Bronchus fibroblast of lung (primary cell): Measurements from ENCODE around the gene SLC12A1. TPM values are rescaled to one million over a fixed set of nuclear protein-coding genes. Genes with fewer than 3 reads are reported as not detected.

Source experiments
- total RNA-seq: library from RNA; depleted of rRNA; stranded (reverse); fragments of >200 nt; gene quantifications from 2 replicates; pipeline ENCODE4 v1.2.3, GENCODE V29; 2015

The SLC12A1 gene
- not detected in 2 replicates for total RNA-seq

GRCh38 chr15:48205981-48206380 lies at the start of gene SLC12A1:
Gene SLC12A1 (plus strand): TSS chr15:48206302. CDS start chr15:48207720, 1,418 bp downstream.

DNA sequence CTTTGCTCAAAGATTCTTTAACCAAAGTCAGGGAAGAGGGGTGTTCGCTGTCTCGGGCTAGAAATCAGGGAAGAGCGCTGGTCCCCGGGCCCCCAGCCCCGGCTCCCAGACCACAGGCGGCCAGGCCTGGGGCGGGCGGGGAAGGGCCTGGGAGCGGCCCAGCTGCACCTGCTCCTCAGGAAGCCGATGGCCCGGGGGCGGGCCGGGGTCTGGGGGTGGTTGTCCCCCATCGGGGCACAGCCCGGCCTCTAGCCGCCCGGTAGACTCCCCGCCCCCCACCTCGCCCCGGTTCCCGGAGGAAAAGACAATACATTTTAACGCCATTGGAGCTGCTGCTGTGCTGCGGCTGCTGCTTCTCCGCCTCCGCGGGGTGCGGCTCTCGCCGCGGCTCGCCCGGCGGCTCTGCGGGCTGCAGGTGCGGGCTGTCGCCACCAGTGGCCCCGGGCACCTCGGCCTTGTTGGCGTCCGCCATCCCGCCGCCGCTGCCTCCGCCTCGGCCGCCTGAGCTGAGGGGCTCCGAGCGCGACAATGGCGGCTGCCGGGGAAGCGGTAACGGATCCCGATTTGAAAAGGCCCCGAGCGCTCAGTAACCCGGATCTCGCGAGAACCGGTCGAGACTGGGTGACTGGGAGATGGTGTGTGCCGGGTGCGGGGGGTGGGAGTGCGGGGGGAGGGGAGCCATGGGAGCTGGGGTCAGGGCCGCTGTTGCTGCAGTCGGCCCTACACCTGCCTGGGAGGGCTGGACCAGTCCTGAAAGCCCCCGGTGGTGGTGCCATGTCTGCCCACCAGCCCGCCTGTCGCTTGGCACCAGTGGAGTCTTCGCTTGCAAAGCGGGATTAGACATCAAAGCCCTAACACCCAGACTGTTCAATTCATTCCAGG lies 28.1 kb upstream of the SLC12A1 start, which contains the start of gene MYEF2:
Gene MYEF2, minus strand, starts transcription at position 530 of the 882 bp plus-strand sequence. Its CDS starts 58 bp downstream, at position 472.

DNA sequence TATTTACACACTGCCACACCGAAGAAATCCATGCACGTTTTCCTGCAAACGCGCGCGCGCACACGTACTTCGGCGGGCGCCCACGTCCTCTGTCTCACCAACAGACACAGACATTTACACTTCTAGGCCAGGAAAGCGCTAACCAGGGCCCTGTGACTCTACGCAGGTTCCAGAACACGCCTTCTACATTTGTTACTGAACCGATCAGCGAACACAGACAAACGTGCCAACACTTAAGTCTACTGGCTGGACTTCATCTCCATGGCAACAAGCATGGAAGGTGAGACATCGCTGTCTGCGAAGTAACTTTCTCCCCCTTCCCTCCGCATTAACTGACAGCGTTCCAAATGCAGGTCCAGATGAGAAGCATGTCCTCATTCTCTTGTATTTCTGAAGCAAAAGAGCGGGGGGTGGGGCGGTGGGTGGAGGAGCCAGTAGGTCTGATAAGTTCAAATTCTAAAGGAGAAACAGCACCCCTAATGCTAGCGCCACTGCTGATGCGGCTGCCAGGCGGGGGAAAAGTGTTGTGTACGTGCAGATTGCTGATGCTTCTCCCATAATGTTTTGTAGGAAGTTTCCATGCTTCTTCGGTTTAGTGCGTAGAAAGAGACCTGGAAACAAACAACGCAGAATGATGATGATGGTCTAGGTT lies 14.4 kb upstream of the SLC12A1 start, which contains the start of gene CTXN2:
Gene CTXN2, plus strand, starts transcription at position 92 of the 652 bp plus-strand sequence. CDS start 9,636 bp downstream, outside the sequence.

DNA sequence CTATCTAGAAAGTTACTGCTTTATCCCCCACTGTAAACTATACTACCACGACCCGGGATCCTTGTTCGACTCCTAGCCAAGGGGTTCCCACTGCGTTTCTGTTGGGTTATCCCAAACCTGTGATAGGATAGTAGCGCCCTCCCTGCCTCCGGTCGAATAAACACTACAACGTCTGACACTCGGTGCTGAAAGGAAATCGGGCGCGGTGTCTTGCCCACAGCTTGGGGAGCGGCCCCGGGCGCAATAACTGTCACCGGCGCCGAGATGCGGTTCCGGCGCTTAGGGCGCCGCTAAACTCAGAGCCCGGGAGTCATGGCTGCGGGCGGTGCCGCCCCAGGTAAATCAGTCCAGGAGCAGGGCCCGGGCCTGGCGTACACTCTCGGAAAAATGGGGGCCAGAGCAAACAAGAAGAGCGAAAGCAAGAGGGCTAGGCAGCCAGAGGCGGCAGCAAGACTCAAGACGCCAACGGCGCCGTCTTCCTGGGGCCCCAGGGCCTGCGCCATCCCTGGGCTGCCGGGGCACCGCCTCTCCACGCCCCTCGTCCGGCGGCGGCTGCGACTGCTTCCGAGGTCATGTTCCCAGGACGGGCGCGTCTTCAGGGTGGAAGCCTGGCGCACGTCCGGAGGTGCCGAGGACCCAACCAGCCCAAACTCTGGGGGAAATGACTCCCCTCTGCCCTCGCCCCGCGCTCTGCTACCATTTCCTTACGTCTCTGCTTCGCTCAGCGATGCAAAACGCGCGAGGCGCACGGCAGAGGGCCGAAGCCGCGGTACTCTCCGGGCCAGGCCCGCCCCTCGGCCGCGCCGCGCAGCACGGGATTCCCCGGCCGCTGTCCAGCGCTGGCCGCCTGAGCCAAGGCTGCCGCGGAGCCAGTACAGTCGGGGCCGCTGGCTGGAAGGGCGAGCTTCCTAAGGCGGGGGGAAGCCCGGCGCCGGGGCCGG lies 125.0 kb downstream of the SLC12A1 start, which contains the start of gene DUT:
Gene DUT, plus strand, starts transcription at position 575 of the 941 bp plus-strand sequence. Its CDS starts 87 bp downstream, at position 662.

Other genes starting within 250 kb of the SLC12A1 start
- gene SLC24A5, start 85.3 kb upstream of the SLC12A1 start, total RNA-seq, result not detected in 2 replicates
- gene MYEF2, start 28.0 kb upstream of the SLC12A1 start, total RNA-seq, result 7.9 and 9.1 TPM in 2 replicates
- gene CTXN2, start 14.6 kb upstream of the SLC12A1 start, total RNA-seq, result not detected in 2 replicates
- gene DUT, start 125.1 kb downstream of the SLC12A1 start, total RNA-seq, result 107 and 115 TPM in 2 replicates